HG02642 (cell line): ENCODE measurements around the gene AVEN.

ENCODE experiments used
- ATAC-seq: cut with Tn5 transposase; IDR thresholded peaks from one replicate; pipeline ENCODE4 v1.9.1; 2021; ENCODE audit warnings: mild to moderate bottlenecking; ENCODE audit not compliant: unreplicated experiment, poor library complexity

Gene AVEN

GRCh38 chr15:33860754-33861153 lies 178.2 kb downstream of the AVEN start:
- ATAC-seq = no peak

- no peak for ATAC-seq
Measured at GRCh38 chr15:33859992-33860545, 178.9 kb downstream of the AVEN start.

- ATAC-seq = no peak
Measured at GRCh38 chr15:33858836-33859235, 180.2 kb downstream of the AVEN start.

GRCh38 chr15:33857726-33858125 lies 181.3 kb downstream of the AVEN start:
- ATAC-seq = no peak

GRCh38 chr15:33852570-33852969 lies 186.4 kb downstream of the AVEN start:
- ATAC-seq = no peak

GRCh38 chr15:33852094-33852493 lies 186.9 kb downstream of the AVEN start:
- ATAC-seq = no peak

- ATAC-seq = no peak
Measured at GRCh38 chr15:33851079-33851478, 187.9 kb downstream of the AVEN start.

- no peak for ATAC-seq
Measured at GRCh38 chr15:33848011-33848410, 191.0 kb downstream of the AVEN start.

- no peak for ATAC-seq
Measured at GRCh38 chr15:33846862-33847261, 192.1 kb downstream of the AVEN start.

- ATAC-seq = no peak
Measured at GRCh38 chr15:33846142-33846541, 192.9 kb downstream of the AVEN start.

GRCh38 chr15:33844597-33844996 lies 194.4 kb downstream of the AVEN start:
- ATAC-seq = no peak

GRCh38 chr15:33844186-33844585 lies 194.8 kb downstream of the AVEN start:
- no peak for ATAC-seq

- ATAC-seq = no peak
Measured at GRCh38 chr15:33840615-33841014, 198.4 kb downstream of the AVEN start.

GRCh38 chr15:33839540-33839939 lies 199.5 kb downstream of the AVEN start:
- no peak for ATAC-seq

GRCh38 chr15:33837294-33837693 lies 201.7 kb downstream of the AVEN start:
- no peak for ATAC-seq

- no peak for ATAC-seq
Measured at GRCh38 chr15:33834892-33835743, 203.9 kb downstream of the AVEN start.

GRCh38 chr15:33831646-33832045 lies 207.4 kb downstream of the AVEN start:
- no peak for ATAC-seq

- no peak for ATAC-seq
Measured at GRCh38 chr15:33830351-33830750, 208.7 kb downstream of the AVEN start.

GRCh38 chr15:33826201-33826600 lies 212.8 kb downstream of the AVEN start:
- no peak for ATAC-seq

GRCh38 chr15:33825453-33825852 lies 213.6 kb downstream of the AVEN start:
- ATAC-seq = no peak

- no peak for ATAC-seq
Measured at GRCh38 chr15:33823119-33823518, 215.9 kb downstream of the AVEN start.

GRCh38 chr15:33822479-33822878 lies 216.5 kb downstream of the AVEN start:
- no peak for ATAC-seq
